Mesenteric fat pad (tissue), 1 donor: ENCODE measurements around the gene EPHA6. TPM values are rescaled to one million over a fixed set of nuclear protein-coding genes. Genes with fewer than 3 reads are reported as not detected.
"Not testable (repeated sequence)": the region's sequence is repeated elsewhere in the genome, so short reads cannot be mapped to it uniquely, and the experiment has no call there.

ENCODE experiments used
- DNase-seq: peaks from one replicate; pipeline ENCODE4 v3.0.0-alpha.2; 2020; ENCODE audit warnings: low spot score
- total RNA-seq: library from RNA; stranded (reverse); fragmentation: NEBNext Ultra II Directional; extraction: Animal tissue kit (Norgen Biotek cat#: 25700); gene quantifications from one replicate; pipeline ENCODE4 v1.2.1, GENCODE V29; 2021
- donor health status: DM: yes; HTN: yes; CAD: no.

The EPHA6 gene
- total RNA-seq, 1 donor from 2014 or later, result 0.26 TPM

- DNase-seq, result no peak
Measured at GRCh38 chr3:96900566-96900965, 86.2 kb downstream of the EPHA6 start.

GRCh38 chr3:96915445-96915844 is 101.1 kb downstream of the EPHA6 start:
- no peak for DNase-seq

GRCh38 chr3:96931119-96931862 is 116.9 kb downstream of the EPHA6 start:
- no peak for DNase-seq

GRCh38 chr3:96942131-96942530 is 127.7 kb downstream of the EPHA6 start:
- DNase-seq, result not testable (repeated sequence)

- DNase-seq, result no peak
Measured at GRCh38 chr3:96958856-96959255, 144.5 kb downstream of the EPHA6 start.

- no peak for DNase-seq
Measured at GRCh38 chr3:96959474-96959873, 145.1 kb downstream of the EPHA6 start.

- DNase-seq, result no peak
Measured at GRCh38 chr3:96959901-96960641, 145.7 kb downstream of the EPHA6 start.

GRCh38 chr3:96960661-96961330 is 146.4 kb downstream of the EPHA6 start:
- no peak for DNase-seq

- no peak for DNase-seq
Measured at GRCh38 chr3:96961576-96961975, 147.2 kb downstream of the EPHA6 start.

- no peak for DNase-seq
Measured at GRCh38 chr3:96966181-96966929, 152.0 kb downstream of the EPHA6 start.

- no peak for DNase-seq
Measured at GRCh38 chr3:96970211-96970610, 155.8 kb downstream of the EPHA6 start.

GRCh38 chr3:96977671-96978070 is 163.3 kb downstream of the EPHA6 start:
- DNase-seq, result no peak

GRCh38 chr3:96983716-96984115 is 169.3 kb downstream of the EPHA6 start:
- DNase-seq, result not testable (repeated sequence)

- DNase-seq, result no peak
Measured at GRCh38 chr3:96986241-96986640, 171.8 kb downstream of the EPHA6 start.

GRCh38 chr3:96991231-96991630 is 176.8 kb downstream of the EPHA6 start:
- no peak for DNase-seq

GRCh38 chr3:96991800-96992365 is 177.5 kb downstream of the EPHA6 start:
- DNase-seq, result no peak

- DNase-seq, result no peak
Measured at GRCh38 chr3:96994988-96995387, 180.6 kb downstream of the EPHA6 start.

- no peak for DNase-seq
Measured at GRCh38 chr3:96996009-96996408, 181.6 kb downstream of the EPHA6 start.

GRCh38 chr3:97001611-97002010 is 187.2 kb downstream of the EPHA6 start:
- DNase-seq, result no peak

- no peak for DNase-seq
Measured at GRCh38 chr3:97009427-97010019, 195.1 kb downstream of the EPHA6 start.
